HepG2 (cell line): ENCODE measurements around the gene PRR19. TPM values are rescaled to one million over a fixed set of nuclear protein-coding genes. Genes with fewer than 3 reads are reported as not detected.
A peak's percentile ranks its signal among the peaks of the same experiment; 100 is the strongest.

Experiments
- AGO1 ChIP-seq: fragments of 200-400 bp; formaldehyde crosslinking; IDR thresholded peaks from 2 replicates; pipeline ENCODE4 v1.6.1; 2017; ENCODE audit warnings: mild to moderate bottlenecking, low read depth, low read length, moderate library complexity; ENCODE audit not compliant: poor library complexity, severe bottlenecking
- ATRX ChIP-seq: sonication (generic); formaldehyde crosslinking; IDR thresholded peaks from 2 replicates; pipeline ENCODE4 v1.4.0; 2020; ENCODE audit warnings: missing genetic modification reagents, borderline replicate concordance
- CCAR2 ChIP-seq: fragments of 200-400 bp; formaldehyde crosslinking; optimal IDR thresholded peaks from 2 replicates; pipeline ENCODE3; 2018; ENCODE audit warnings: low read depth, mild to moderate bottlenecking, low read length, moderate library complexity
- CENPT ChIP-seq: sonication (generic); formaldehyde crosslinking; IDR thresholded peaks from 2 replicates; pipeline ENCODE4 v1.8.0; 2022; ENCODE audit warnings: low read depth, mild to moderate bottlenecking, moderate library complexity, missing genetic modification reagents
- GLI4 ChIP-seq: sonication (generic); formaldehyde crosslinking; IDR thresholded peaks from 2 replicates; pipeline ENCODE4 v1.5.1; 2020; ENCODE audit warnings: missing genetic modification reagents, mild to moderate bottlenecking, moderate library complexity, borderline replicate concordance
- GPN1 ChIP-seq: sonication (generic); formaldehyde crosslinking; IDR thresholded peaks from 2 replicates; pipeline ENCODE4 v1.5.1; 2020; ENCODE audit warnings: missing genetic modification reagents, borderline replicate concordance
- HDAC1 ChIP-seq: sonication (generic); formaldehyde crosslinking; IDR thresholded peaks from 2 replicates; pipeline ENCODE4 v1.5.1; 2020; ENCODE audit warnings: mild to moderate bottlenecking, missing genetic modification reagents
- MBNL3 ChIP-seq: fragments of 250-450 bp; sonication (Bioruptor Pico); conservative IDR thresholded peaks from 2 replicates; pipeline ENCODE4 v1.8.0; 2022; ENCODE audit warnings: mild to moderate bottlenecking, inconsistent platforms
- SETDB1 ChIP-seq: sonication (generic); formaldehyde crosslinking; IDR thresholded peaks from 2 replicates; pipeline ENCODE4 v1.5.1; 2020; ENCODE audit warnings: missing genetic modification reagents, mild to moderate bottlenecking, borderline replicate concordance
- SP4 ChIP-seq: sonication (generic); formaldehyde crosslinking; IDR thresholded peaks from 2 replicates; pipeline ENCODE4 v1.8.1; 2023; ENCODE audit warnings: mild to moderate bottlenecking, missing genetic modification reagents
- ZFX ChIP-seq: sonication (generic); formaldehyde crosslinking; IDR thresholded peaks from 2 replicates; pipeline ENCODE4 v1.4.0; 2020; ENCODE audit warnings: mild to moderate bottlenecking, low read depth, missing genetic modification reagents, moderate library complexity
- ZNF251 ChIP-seq: sonication (generic); formaldehyde crosslinking; IDR thresholded peaks from 2 replicates; pipeline ENCODE4 v1.9.0; 2021; ENCODE audit warnings: mild to moderate bottlenecking, missing genetic modification reagents
- ZNF484 ChIP-seq: sonication (generic); formaldehyde crosslinking; IDR thresholded peaks from 2 replicates; pipeline ENCODE4 v1.5.1; 2020; ENCODE audit warnings: mild to moderate bottlenecking, low read depth, missing genetic modification reagents, borderline replicate concordance
- ZNF550 ChIP-seq: sonication (generic); formaldehyde crosslinking; IDR thresholded peaks from 2 replicates; pipeline ENCODE4 v1.4.0; 2020; ENCODE audit warnings: mild to moderate bottlenecking, missing genetic modification reagents, borderline replicate concordance
- ZNF841 ChIP-seq: sonication (generic); formaldehyde crosslinking; IDR thresholded peaks from 2 replicates; pipeline ENCODE4 v1.8.1; 2023; ENCODE audit warnings: missing genetic modification reagents, borderline replicate concordance
- polyA plus RNA-seq, 8 experiments: library from polyadenylated mRNA; depleted of rRNA in 3 of 8; stranded (reverse) in 7 of 8; unstranded in 1 of 8; fragments of >200 nt; fragmentation: Illumina TruSeq in 4 of 8; extraction: Trizol in 4 of 8; gene quantifications; 2 replicates each; pipeline versions ENCODE4 v1.2.1 to v1.2.3, GENCODE V29; 2011 to 2016; ENCODE audit warnings: low read depth in 4 of 8, missing spikeins in 1 of 8, mixed read lengths in 1 of 8; ENCODE audit not compliant: insufficient read depth in 1 of 8
- total RNA-seq, 5 experiments: library from RNA; depleted of rRNA; stranded (reverse); fragments of >200 nt; fragmentation: Illumina TruSeq; extraction: Trizol; gene quantifications; 2 replicates each; pipeline ENCODE4 v1.2.3, GENCODE V29; 2016; ENCODE audit warnings: low read depth in 1 of 5
- TF ChIP-seq, protein P1 (sequence below): sonication (generic); formaldehyde crosslinking; IDR thresholded peaks from 2 replicates; pipeline ENCODE4 v1.5.1; 2020; ENCODE audit warnings: mild to moderate bottlenecking, missing genetic modification reagents, moderate library complexity
- TF ChIP-seq, protein P2 (sequence below): sonication (generic); formaldehyde crosslinking; IDR thresholded peaks from one replicate; pipeline ENCODE4 v1.5.1; 2020; ENCODE audit warnings: mild to moderate bottlenecking, missing genetic modification reagents; ENCODE audit errors: not compliant biosample characterization

PRR19 gene
- total and polyA plus RNA-seq, 2 of the 13 experiments (the other 11 are each of a cell fraction or from before 2014, with no cell fraction given): 0.21 to 0.33 TPM

GRCh38 chr19:42281146-42281826 lies 20.6 kb upstream of the PRR19 start (continued):
- TF ChIP-seq MBNL3 (CRISPR knock-in tag): no peak
- 0 out of 2 replicates have a peak, but pooled peaks have one; percentile 65 for TF ChIP-seq ZFX (CRISPR knock-in tag)
- TF ChIP-seq, protein P1, sequence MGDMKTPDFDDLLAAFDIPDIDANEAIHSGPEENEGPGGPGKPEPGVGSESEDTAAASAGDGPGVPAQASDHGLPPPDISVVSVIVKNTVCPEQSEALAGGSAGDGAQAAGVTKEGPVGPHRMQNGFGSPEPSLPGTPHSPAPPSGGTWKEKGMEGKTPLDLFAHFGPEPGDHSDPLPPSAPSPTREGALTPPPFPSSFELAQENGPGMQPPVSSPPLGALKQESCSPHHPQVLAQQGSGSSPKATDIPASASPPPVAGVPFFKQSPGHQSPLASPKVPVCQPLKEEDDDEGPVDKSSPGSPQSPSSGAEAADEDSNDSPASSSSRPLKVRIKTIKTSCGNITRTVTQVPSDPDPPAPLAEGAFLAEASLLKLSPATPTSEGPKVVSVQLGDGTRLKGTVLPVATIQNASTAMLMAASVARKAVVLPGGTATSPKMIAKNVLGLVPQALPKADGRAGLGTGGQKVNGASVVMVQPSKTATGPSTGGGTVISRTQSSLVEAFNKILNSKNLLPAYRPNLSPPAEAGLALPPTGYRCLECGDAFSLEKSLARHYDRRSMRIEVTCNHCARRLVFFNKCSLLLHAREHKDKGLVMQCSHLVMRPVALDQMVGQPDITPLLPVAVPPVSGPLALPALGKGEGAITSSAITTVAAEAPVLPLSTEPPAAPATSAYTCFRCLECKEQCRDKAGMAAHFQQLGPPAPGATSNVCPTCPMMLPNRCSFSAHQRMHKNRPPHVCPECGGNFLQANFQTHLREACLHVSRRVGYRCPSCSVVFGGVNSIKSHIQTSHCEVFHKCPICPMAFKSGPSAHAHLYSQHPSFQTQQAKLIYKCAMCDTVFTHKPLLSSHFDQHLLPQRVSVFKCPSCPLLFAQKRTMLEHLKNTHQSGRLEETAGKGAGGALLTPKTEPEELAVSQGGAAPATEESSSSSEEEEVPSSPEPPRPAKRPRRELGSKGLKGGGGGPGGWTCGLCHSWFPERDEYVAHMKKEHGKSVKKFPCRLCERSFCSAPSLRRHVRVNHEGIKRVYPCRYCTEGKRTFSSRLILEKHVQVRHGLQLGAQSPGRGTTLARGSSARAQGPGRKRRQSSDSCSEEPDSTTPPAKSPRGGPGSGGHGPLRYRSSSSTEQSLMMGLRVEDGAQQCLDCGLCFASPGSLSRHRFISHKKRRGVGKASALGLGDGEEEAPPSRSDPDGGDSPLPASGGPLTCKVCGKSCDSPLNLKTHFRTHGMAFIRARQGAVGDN (CRISPR knock-in tag): peak; percentile 63; the same call in 1 of the 2 replicates
- no peak for TF ChIP-seq SETDB1 (CRISPR knock-in tag)
- TF ChIP-seq ZNF484 (CRISPR knock-in tag): no peak
- no peak for TF ChIP-seq GLI4 (CRISPR knock-in tag)
- no peak for TF ChIP-seq ZNF550 (CRISPR knock-in tag)
- TF ChIP-seq CENPT: no peak
- no peak for TF ChIP-seq AGO1
- TF ChIP-seq GPN1 (CRISPR knock-in tag): no peak
- TF ChIP-seq ATRX: no peak
- no peak for TF ChIP-seq HDAC1 (CRISPR knock-in tag)
- TF ChIP-seq ZNF251 (CRISPR knock-in tag): no peak
- TF ChIP-seq SP4 (CRISPR knock-in tag): no peak
- no peak for TF ChIP-seq CCAR2
- TF ChIP-seq, protein P2, sequence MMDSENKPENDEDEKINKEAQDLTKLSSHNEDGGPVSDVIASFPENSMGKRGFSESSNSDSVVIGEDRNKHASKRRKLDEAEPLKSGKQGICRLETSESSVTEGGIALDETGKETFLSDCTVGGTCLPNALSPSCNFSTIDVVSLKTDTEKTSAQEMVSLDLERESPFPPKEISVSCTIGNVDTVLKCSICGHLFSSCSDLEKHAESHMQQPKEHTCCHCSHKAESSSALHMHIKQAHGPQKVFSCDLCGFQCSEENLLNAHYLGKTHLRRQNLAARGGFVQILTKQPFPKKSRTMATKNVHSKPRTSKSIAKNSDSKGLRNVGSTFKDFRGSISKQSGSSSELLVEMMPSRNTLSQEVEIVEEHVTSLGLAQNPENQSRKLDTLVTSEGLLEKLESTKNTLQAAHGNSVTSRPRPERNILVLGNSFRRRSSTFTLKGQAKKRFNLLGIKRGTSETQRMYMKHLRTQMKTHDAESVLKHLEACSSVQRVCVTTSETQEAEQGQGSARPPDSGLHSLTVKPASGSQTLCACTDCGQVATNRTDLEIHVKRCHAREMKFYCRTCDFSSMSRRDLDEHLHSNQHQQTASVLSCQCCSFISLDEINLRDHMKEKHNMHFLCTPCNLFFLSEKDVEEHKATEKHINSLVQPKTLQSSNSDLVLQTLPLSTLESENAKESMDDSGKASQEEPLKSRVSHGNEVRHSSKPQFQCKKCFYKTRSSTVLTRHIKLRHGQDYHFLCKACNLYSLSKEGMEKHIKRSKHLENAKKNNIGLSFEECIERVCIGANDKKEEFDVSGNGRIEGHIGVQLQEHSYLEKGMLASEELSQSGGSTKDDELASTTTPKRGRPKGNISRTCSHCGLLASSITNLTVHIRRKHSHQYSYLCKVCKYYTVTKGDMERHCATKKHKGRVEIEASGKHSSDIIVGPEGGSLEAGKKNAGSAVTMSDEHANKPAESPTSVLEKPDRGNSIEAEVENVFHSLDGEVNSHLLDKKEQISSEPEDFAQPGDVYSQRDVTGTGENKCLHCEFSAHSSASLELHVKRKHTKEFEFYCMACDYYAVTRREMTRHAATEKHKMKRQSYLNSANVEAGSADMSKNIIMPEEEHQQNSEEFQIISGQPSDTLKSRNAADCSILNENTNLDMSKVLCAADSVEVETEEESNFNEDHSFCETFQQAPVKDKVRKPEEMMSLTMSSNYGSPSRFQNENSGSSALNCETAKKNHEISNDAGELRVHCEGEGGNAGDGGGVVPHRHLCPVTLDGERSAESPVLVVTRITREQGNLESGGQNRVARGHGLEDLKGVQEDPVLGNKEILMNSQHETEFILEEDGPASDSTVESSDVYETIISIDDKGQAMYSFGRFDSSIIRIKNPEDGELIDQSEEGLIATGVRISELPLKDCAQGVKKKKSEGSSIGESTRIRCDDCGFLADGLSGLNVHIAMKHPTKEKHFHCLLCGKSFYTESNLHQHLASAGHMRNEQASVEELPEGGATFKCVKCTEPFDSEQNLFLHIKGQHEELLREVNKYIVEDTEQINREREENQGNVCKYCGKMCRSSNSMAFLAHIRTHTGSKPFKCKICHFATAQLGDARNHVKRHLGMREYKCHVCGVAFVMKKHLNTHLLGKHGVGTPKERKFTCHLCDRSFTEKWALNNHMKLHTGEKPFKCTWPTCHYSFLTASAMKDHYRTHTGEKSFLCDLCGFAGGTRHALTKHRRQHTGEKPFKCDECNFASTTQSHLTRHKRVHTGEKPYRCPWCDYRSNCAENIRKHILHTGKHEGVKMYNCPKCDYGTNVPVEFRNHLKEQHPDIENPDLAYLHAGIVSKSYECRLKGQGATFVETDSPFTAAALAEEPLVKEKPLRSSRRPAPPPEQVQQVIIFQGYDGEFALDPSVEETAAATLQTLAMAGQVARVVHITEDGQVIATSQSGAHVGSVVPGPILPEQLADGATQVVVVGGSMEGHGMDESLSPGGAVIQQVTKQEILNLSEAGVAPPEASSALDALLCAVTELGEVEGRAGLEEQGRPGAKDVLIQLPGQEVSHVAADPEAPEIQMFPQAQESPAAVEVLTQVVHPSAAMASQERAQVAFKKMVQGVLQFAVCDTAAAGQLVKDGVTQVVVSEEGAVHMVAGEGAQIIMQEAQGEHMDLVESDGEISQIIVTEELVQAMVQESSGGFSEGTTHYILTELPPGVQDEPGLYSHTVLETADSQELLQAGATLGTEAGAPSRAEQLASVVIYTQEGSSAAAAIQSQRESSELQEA: no peak
- TF ChIP-seq ZNF841 (CRISPR knock-in tag): no peak
